ENCODE data around the gene GPX2.

The GPX2 gene

GRCh38 chr14:64970776-64971477 lies 28.4 kb upstream of the GPX2 start:
- peaks cover 19% of the 10 kb centered on the region in 2 donors for H3K27me3 Mint-ChIP-seq
- DNase-seq (no peak), ATAC-seq (replicated peaks) (no peak)
- no peaks in the 10 kb centered on the region for H3K9me3 Mint-ChIP-seq
- peak overlapping the region; percentile 56 to 68 for H3K4me3 Mint-ChIP-seq
- peaks cover 5 to 14% of the 10 kb centered on the region in 2 donors for H3K4me1 Mint-ChIP-seq
- H3K27ac Mint-ChIP-seq, result peak overlapping the region; percentile 14
- H3K36me3 Mint-ChIP-seq, result peaks cover 2 to 3% of the 10 kb centered on the region in 2 donors

GRCh38 chr14:64970041-64970440 lies 27.5 kb upstream of the GPX2 start:
- no peak for ATAC-seq (replicated peaks)
- H3K4me1 Mint-ChIP-seq, result peaks cover 5 to 14% of the 10 kb centered on the region in 2 donors

GRCh38 chr14:64968651-64969050 lies 26.1 kb upstream of the GPX2 start:
- Mint-ChIP-seq H3K36me3 (peaks cover 3 to 5% of the 10 kb centered on the region in 2 donors), H3K27ac (no peak overlapping the region)
- DNase-seq, result no peak

More at GRCh38 chr14:64970041-64970440, 27.5 kb upstream of the GPX2 start:
- Mint-ChIP-seq H3K27ac (no peak overlapping the region), H3K36me3 (peaks cover 2 to 3% of the 10 kb centered on the region in 2 donors), H3K9me3 (no peaks in the 10 kb centered on the region), H3K4me3 (no peak overlapping the region), H3K27me3 (peaks cover 17 to 18% of the 10 kb centered on the region in 2 donors)
- DNase-seq, result no peak

GRCh38 chr14:64968167-64968566 lies 25.6 kb upstream of the GPX2 start:
- peaks cover 6 to 7% of the 10 kb centered on the region in 2 donors for H3K36me3 Mint-ChIP-seq
- no peaks in the 10 kb centered on the region for H3K9me3 Mint-ChIP-seq
- H3K27me3 Mint-ChIP-seq, result peaks cover 10 to 14% of the 10 kb centered on the region in 2 donors
- ATAC-seq (replicated peaks), result no peak
- peaks cover 8 to 22% of the 10 kb centered on the region in 2 donors for H3K4me1 Mint-ChIP-seq
- no peak overlapping the region for H3K27ac Mint-ChIP-seq
- DNase-seq, result no peak
- no peak overlapping the region for H3K4me3 Mint-ChIP-seq

More at GRCh38 chr14:64968651-64969050, 26.1 kb upstream of the GPX2 start:
- Mint-ChIP-seq H3K4me3 (no peak overlapping the region), H3K9me3 (no peaks in the 10 kb centered on the region), H3K4me1 (peaks cover 5 to 17% of the 10 kb centered on the region in 2 donors), H3K27me3 (peaks cover 10 to 14% of the 10 kb centered on the region in 2 donors)
- no peak for ATAC-seq (replicated peaks)

- ATAC-seq (replicated peaks), result no peak
- Mint-ChIP-seq H3K36me3 (peaks cover 8 to 9% of the 10 kb centered on the region in 2 donors), H3K4me1 (peaks cover 5 to 19% of the 10 kb centered on the region in 2 donors), H3K9me3 (no peaks in the 10 kb centered on the region), H3K27ac (no peak overlapping the region), H3K4me3 (no peak overlapping the region), H3K27me3 (peaks cover 10 to 11% of the 10 kb centered on the region in 2 donors)
- DNase-seq, result no peak
These were observed 24.4 kb upstream of the GPX2 start for GRCh38 chr14:64966976-64967375.

- H3K4me3 Mint-ChIP-seq, result no peak overlapping the region
- peaks cover 6 to 11% of the 10 kb centered on the region in 2 donors for H3K4me1 Mint-ChIP-seq
- DNase-seq (no peak), ATAC-seq (replicated peaks) (no peak)
- peaks cover 8 to 9% of the 10 kb centered on the region in 2 donors for H3K36me3 Mint-ChIP-seq
- H3K9me3 Mint-ChIP-seq, result no peaks in the 10 kb centered on the region
- no peak overlapping the region for H3K27ac Mint-ChIP-seq
- H3K27me3 Mint-ChIP-seq, result peaks cover 0 to 5% of the 10 kb centered on the region in 2 donors
These were observed 22.9 kb upstream of the GPX2 start for GRCh38 chr14:64965356-64966000.

- Mint-ChIP-seq H3K9me3 (no peaks in the 10 kb centered on the region), H3K27ac (no peak overlapping the region), H3K4me1 (peaks cover 5 to 11% of the 10 kb centered on the region in 2 donors), H3K4me3 (no peak overlapping the region), H3K27me3 (no peaks in the 10 kb centered on the region), H3K36me3 (peaks cover 9 to 11% of the 10 kb centered on the region in 2 donors)
- DNase-seq (no peak), ATAC-seq (replicated peaks) (no peak)
These were observed 21.1 kb upstream of the GPX2 start for GRCh38 chr14:64963611-64964010.

GRCh38 chr14:64960762-64961276 lies 18.3 kb upstream of the GPX2 start:
- ATAC-seq (replicated peaks) (no peak), DNase-seq (no peak)
- Mint-ChIP-seq H3K27ac (no peak overlapping the region), H3K27me3 (no peaks in the 10 kb centered on the region), H3K4me1 (peaks cover 5 to 11% of the 10 kb centered on the region in 2 donors), H3K36me3 (peaks cover 13 to 15% of the 10 kb centered on the region in 2 donors), H3K4me3 (no peak overlapping the region), H3K9me3 (no peaks in the 10 kb centered on the region)

GRCh38 chr14:64958743-64959142 lies 16.2 kb upstream of the GPX2 start:
- ATAC-seq (replicated peaks) (no peak), DNase-seq (no peak)
- Mint-ChIP-seq H3K36me3 (peaks cover 25 to 27% of the 10 kb centered on the region in 2 donors), H3K4me3 (no peak overlapping the region), H3K27me3 (no peaks in the 10 kb centered on the region), H3K4me1 (peaks cover 9 to 12% of the 10 kb centered on the region in 2 donors), H3K27ac (no peak overlapping the region), H3K9me3 (no peaks in the 10 kb centered on the region)

- Mint-ChIP-seq H3K4me1 (peaks cover 12% of the 10 kb centered on the region in 2 donors), H3K36me3 (peaks cover 25 to 29% of the 10 kb centered on the region in 2 donors), H3K9me3 (no peaks in the 10 kb centered on the region), H3K27ac (no peak overlapping the region), H3K4me3 (no peak overlapping the region), H3K27me3 (no peaks in the 10 kb centered on the region)
- ATAC-seq (replicated peaks), result no peak
- no peak for DNase-seq
These were observed 15.7 kb upstream of the GPX2 start for GRCh38 chr14:64958201-64958600.

- no peak for ATAC-seq (replicated peaks)
- DNase-seq, result no peak
- peaks cover 25 to 27% of the 10 kb centered on the region in 2 donors for H3K36me3 Mint-ChIP-seq
- H3K27ac Mint-ChIP-seq, result no peak overlapping the region
- H3K4me1 Mint-ChIP-seq, result peaks cover 23% of the 10 kb centered on the region in 2 donors
- no peaks in the 10 kb centered on the region for H3K9me3 Mint-ChIP-seq
- H3K4me3 Mint-ChIP-seq, result no peak overlapping the region
- H3K27me3 Mint-ChIP-seq, result no peaks in the 10 kb centered on the region
These were observed 14.3 kb upstream of the GPX2 start for GRCh38 chr14:64956697-64957406.

GRCh38 chr14:64955297-64955696 lies 12.8 kb upstream of the GPX2 start:
- Mint-ChIP-seq H3K4me1 (peaks cover 26 to 34% of the 10 kb centered on the region in 2 donors), H3K36me3 (peaks cover 36 to 38% of the 10 kb centered on the region in 2 donors), H3K27me3 (no peaks in the 10 kb centered on the region), H3K4me3 (no peak overlapping the region), H3K27ac (no peak overlapping the region), H3K9me3 (no peaks in the 10 kb centered on the region)
- no peak for ATAC-seq (replicated peaks)
- no peak for DNase-seq

GRCh38 chr14:64954491-64955240 lies 12.1 kb upstream of the GPX2 start:
- Mint-ChIP-seq H3K4me1 (peaks cover 26 to 34% of the 10 kb centered on the region in 2 donors), H3K27me3 (no peaks in the 10 kb centered on the region), H3K4me3 (no peak overlapping the region), H3K36me3 (peaks cover 42 to 44% of the 10 kb centered on the region in 2 donors), H3K27ac (no peak overlapping the region), H3K9me3 (no peaks in the 10 kb centered on the region)
- DNase-seq (no peak), ATAC-seq (replicated peaks) (no peak)

- Mint-ChIP-seq H3K9me3 (no peaks in the 10 kb centered on the region), H3K27me3 (no peaks in the 10 kb centered on the region), H3K4me1 (peaks cover 26 to 34% of the 10 kb centered on the region in 2 donors), H3K36me3 (peaks cover 48 to 49% of the 10 kb centered on the region in 2 donors), H3K27ac (no peak overlapping the region), H3K4me3 (no peak overlapping the region)
- no peak for DNase-seq
- no peak for ATAC-seq (replicated peaks)
These were observed 11.1 kb upstream of the GPX2 start for GRCh38 chr14:64953661-64954060.
